GM12878 (cell line): Measurements from ENCODE around the gene NAALADL1. TPM values are rescaled to one million over a fixed set of nuclear protein-coding genes. Genes with fewer than 3 reads are reported as not detected.

Experiments used
- ATAC-seq: fragments of 200-7000 bp; cut with Tn5 transposase; 3 replicates; pipeline ENCODE4 v1.9.1; 2020; ENCODE audit warnings: mild to moderate bottlenecking, moderate library complexity
- BruUV-seq: library from RNA; stranded (reverse); fragments of 400-500 nt; replicated peaks from 2 replicates; lab custom pipeline; 2021; lab: Mats Ljungman, UMichigan
- CTCF ChIA-PET: fragments of 300-600 bp; sonication (Branson Sonifier 250); formaldehyde crosslinking; extraction: SDS; loops from one replicate; lab custom pipeline; 2021; ENCODE audit warnings: inconsistent platforms; lab: Yijun Ruan, JAX
- POLR2A ChIA-PET: fragments of 350-600 bp; formaldehyde crosslinking; extraction: SDS; loops from one replicate; lab custom pipeline; 2021; ENCODE audit warnings: inconsistent platforms; lab: Charles Lee
- RAD21 ChIA-PET: fragments of 300-600 bp; sonication (Branson Sonifier 250); formaldehyde crosslinking; loops from one replicate; lab custom pipeline; 2023; ENCODE audit warnings: antibody characterized with exemption; ENCODE audit not compliant: unreplicated experiment; lab: Charles Lee
- SMC1A ChIA-PET: fragments of 300-600 bp; sonication (Branson Sonifier 250); formaldehyde crosslinking; loops from one replicate; lab custom pipeline; 2023; ENCODE audit not compliant: unreplicated experiment, uncharacterized antibody; lab: Charles Lee
- DNase-seq: peaks from one replicate; pipeline ENCODE4 v3.0.0-alpha.2; 2011; ENCODE audit warnings: low read depth, low spot score
- FAIRE-seq: peaks from 3 replicates; lab custom pipeline; 2011; peaks lifted over from hg19 to GRCh38; lab: Jason Lieb, UNC
- H2AFZ ChIP-seq: 2 replicates; pipeline ENCODE4 v1.6.0; 2011; ENCODE audit warnings: low read depth, low read length, control low read depth; ENCODE audit not compliant: control insufficient read depth
- H3K27ac ChIP-seq: 2 replicates; pipeline ENCODE4 v1.5.1; 2011; ENCODE audit warnings: control low read depth; ENCODE audit not compliant: control insufficient read depth, insufficient read depth
- H3K27me3 ChIP-seq, 2 experiments: replicated peaks in 1 of 2; 2 replicates each; pipeline versions ENCODE4 v1.6.0 to v1.6.1; 2011; ENCODE audit warnings: low read length in 1 of 2; ENCODE audit not compliant: control insufficient read depth in 2 of 2, insufficient read depth in 2 of 2
- H3K36me3 ChIP-seq, 2 experiments: 2 replicates each; pipeline ENCODE4 v1.5.1; 2011; ENCODE audit warnings: low read length in 1 of 2; ENCODE audit not compliant: control insufficient read depth in 2 of 2, insufficient read depth in 2 of 2
- H3K4me1 ChIP-seq: 2 replicates; pipeline ENCODE4 v1.6.1; 2011; ENCODE audit warnings: mild to moderate bottlenecking, low read length, moderate library complexity, mixed read lengths; ENCODE audit not compliant: control insufficient read depth, insufficient read depth
- H3K4me2 ChIP-seq: 2 replicates; pipeline ENCODE4 v1.6.0; 2011; ENCODE audit warnings: control low read depth; ENCODE audit not compliant: control insufficient read depth, insufficient read depth
- H3K4me3 ChIP-seq: fragments of 200-600 bp; sonication (generic); 2 replicates; pipeline ENCODE4 v1.5.1; 2016
- H3K79me2 ChIP-seq: 2 replicates; pipeline ENCODE4 v1.6.0; 2011; ENCODE audit warnings: low read length; ENCODE audit not compliant: control insufficient read depth, insufficient read depth
- H3K9ac ChIP-seq: 2 replicates; pipeline ENCODE4 v1.8.0; 2011; ENCODE audit warnings: low read length, control low read depth, mixed read lengths; ENCODE audit not compliant: control insufficient read depth, insufficient read depth
- H3K9me3 ChIP-seq: replicated peaks from 3 replicates; pipeline ENCODE4 v1.5.1; 2011; ENCODE audit warnings: mild to moderate bottlenecking, low read length; ENCODE audit not compliant: control insufficient read depth, insufficient read depth
- H4K20me1 ChIP-seq: 2 replicates; pipeline ENCODE4 v1.6.0; 2011; ENCODE audit not compliant: control insufficient read depth, insufficient read depth
- CHD2 ChIP-seq: IDR thresholded peaks from 2 replicates; pipeline ENCODE4 v1.6.1; 2011; ENCODE audit warnings: low read depth, low read length, improper control_type of control experiment, borderline replicate concordance
- HDAC2 ChIP-seq: fragments of 200-600 bp; sonication (generic); IDR thresholded peaks from 2 replicates; pipeline ENCODE4 v1.6.1; 2017
- IRF3 ChIP-seq: fragments of 450-650 bp; IDR thresholded peaks from 2 replicates; pipeline ENCODE4 v1.6.1; 2014; ENCODE audit warnings: mild to moderate bottlenecking
- MLLT1 ChIP-seq: fragments of 450-650 bp; IDR thresholded peaks from 2 replicates; pipeline ENCODE4 v1.6.1; 2016; ENCODE audit warnings: mild to moderate bottlenecking
- POLR2AphosphoS5 ChIP-seq: IDR thresholded peaks from 2 replicates; pipeline ENCODE4 v1.6.1; 2011; ENCODE audit warnings: mild to moderate bottlenecking, low read length, inconsistent platforms
- RUNX3 ChIP-seq: IDR thresholded peaks from 2 replicates; pipeline ENCODE4 v1.6.1; 2012; ENCODE audit warnings: low read length, inconsistent platforms
- SKIL ChIP-seq: fragments of 450-650 bp; IDR thresholded peaks from 2 replicates; pipeline ENCODE4 v1.6.1; 2017; ENCODE audit warnings: mild to moderate bottlenecking, low read depth, inconsistent platforms; ENCODE audit not compliant: poor library complexity, severe bottlenecking
- SMC3 ChIP-seq: IDR thresholded peaks from 2 replicates; pipeline ENCODE4 v1.6.1; 2011; ENCODE audit warnings: low read length, improper control_type of control experiment, borderline replicate concordance
- USF1 ChIP-seq: IDR thresholded peaks from 2 replicates; pipeline ENCODE4 v1.6.1; 2011; ENCODE audit warnings: borderline replicate concordance, low read depth, mild to moderate bottlenecking, moderate library complexity, mixed read lengths, low read length; ENCODE audit not compliant: insufficient read depth; ENCODE audit errors: extremely low read length
- YY1 ChIP-seq: IDR thresholded peaks from 2 replicates; pipeline ENCODE4 v1.6.1; 2011; ENCODE audit warnings: low read depth, mild to moderate bottlenecking, low read length
- ZBTB4 ChIP-seq: fragments of 450-650 bp; formaldehyde crosslinking; IDR thresholded peaks from 2 replicates; pipeline ENCODE4 v1.4.0; 2022; ENCODE audit warnings: mild to moderate bottlenecking, moderate library complexity
- WGBS: methylation state at CpG from one replicate; pipeline ENCODE4 v1.1.6; 2016; ENCODE audit warnings: low lambda C conversion rate; ENCODE audit not compliant: insufficient replicate concordance, insufficient coverage; ENCODE audit errors: missing lambda C conversion rate; 5-methylcytosine and 5-hydroxymethylcytosine counted together
- in situ Hi-C: fragments of 300-500 bp; cut with MboI; formaldehyde crosslinking; loops from 9 replicates; pipeline ENCODE4 v1.14.3; 2018; ENCODE audit warnings: mixed read lengths
- intact Hi-C: fragments of 100-400 bp; cut with micrococcal nuclease; formaldehyde crosslinking; loops from one replicate; pipeline ENCODE4 v1.14.2; 2022; ENCODE audit not compliant: unreplicated experiment
- polyA plus RNA-seq, 11 experiments: library from polyadenylated mRNA; depleted of rRNA in 4 of 11; unstranded in 6 of 11; stranded (reverse) in 5 of 11; fragments of >200 nt; fragmentation: Nextera tagmentation in 4 of 11; fragmentation: Illumina TruSeq in 1 of 11; extraction: Ambion mirVana in 4 of 11; extraction: Trizol in 1 of 11; gene quantifications; 1 replicate in 1 of 11; 2 replicates in 10 of 11; pipeline versions ENCODE4 v1.2.1 to v1.2.3, GENCODE V29; 2011 to 2016; ENCODE audit warnings: inconsistent platforms in 2 of 11, missing spikeins in 2 of 11, low read depth in 1 of 11
- total RNA-seq, 4 experiments: library from RNA; depleted of rRNA in 3 of 4; stranded (reverse); fragments of >200 nt in 3 of 4; fragmentation: Illumina TruSeq in 1 of 4; extraction: Trizol in 1 of 4; gene quantifications; 2 replicates each; pipeline versions ENCODE4 v1.2.1 to v1.2.3, GENCODE V29; 2013 to 2021

The NAALADL1 gene
- total and polyA plus RNA-seq, 10 of the 15 experiments (the other 5 are each of a cell fraction or from before 2014, with no cell fraction given), result 0.77 to 5.5 (median 1.5) TPM

GRCh38 chr11:65058419-65059054 is at the start of gene NAALADL1 (continued):
- TF ChIP-seq ZBTB4 (no peak), MLLT1 (no peak)

- ChIA-PET SMC1A (interaction anchor here (0.6 kb wide), 1 partner anchor 617 kb away, joined by 3 read pairs; no protein-coding TSS in a partner anchor), CTCF (interaction anchor here (0.6 to 6.3 kb wide), 3 partner anchors 67 to 72 kb away, joined by 3 to 93 read pairs (median 5); partner anchors contain the start of genes CAPN1 and SAC3D1), RAD21 (no interaction called here), POLR2A (interaction anchor here (1.3 kb wide), 1 partner anchor 73 kb away, joined by 3 read pairs; no protein-coding TSS in a partner anchor)
- Histone ChIP-seq H3K4me1 (peaks cover 9% of the 10 kb centered on the region), H3K27ac (no peak overlapping the region), H3K79me2 (0 out of 2 replicates have a peak, but pooled peaks cover 1% of the 10 kb centered on the region), H3K27me3 (no peaks in the 10 kb centered on the region), H3K4me2 (no peak overlapping the region), H3K9me3 (no peaks in the 10 kb centered on the region), H2AFZ (no peak overlapping the region), H3K4me3 (no peak overlapping the region), H3K9ac (no peak overlapping the region), H4K20me1 (no peaks in the 10 kb centered on the region), H3K36me3 (peaks cover 8 to 16% of the 10 kb centered on the region in 2 experiments)
- WGBS, result 95% methylated on average over 38 of the region's 52 CpGs
- in situ Hi-C loops, result no loop called here
- DNase-seq (no peak), ATAC-seq (no peak), FAIRE-seq (no peak)
- intact Hi-C loops, result no loop called here
- BruUV-seq, result no TSS peak
- TF ChIP-seq CHD2 (no peak), SMC3 (no peak), USF1 (no peak), POLR2AphosphoS5 (no peak), SKIL (no peak), RUNX3 (no peak), IRF3 (no peak), YY1 (no peak), HDAC2 (no peak)
Observed at GRCh38 chr11:65107751-65108468, 49.6 kb upstream of the NAALADL1 start.
